ENCODE measurements around the gene CTNNBL1.

CTNNBL1 gene

DNA sequence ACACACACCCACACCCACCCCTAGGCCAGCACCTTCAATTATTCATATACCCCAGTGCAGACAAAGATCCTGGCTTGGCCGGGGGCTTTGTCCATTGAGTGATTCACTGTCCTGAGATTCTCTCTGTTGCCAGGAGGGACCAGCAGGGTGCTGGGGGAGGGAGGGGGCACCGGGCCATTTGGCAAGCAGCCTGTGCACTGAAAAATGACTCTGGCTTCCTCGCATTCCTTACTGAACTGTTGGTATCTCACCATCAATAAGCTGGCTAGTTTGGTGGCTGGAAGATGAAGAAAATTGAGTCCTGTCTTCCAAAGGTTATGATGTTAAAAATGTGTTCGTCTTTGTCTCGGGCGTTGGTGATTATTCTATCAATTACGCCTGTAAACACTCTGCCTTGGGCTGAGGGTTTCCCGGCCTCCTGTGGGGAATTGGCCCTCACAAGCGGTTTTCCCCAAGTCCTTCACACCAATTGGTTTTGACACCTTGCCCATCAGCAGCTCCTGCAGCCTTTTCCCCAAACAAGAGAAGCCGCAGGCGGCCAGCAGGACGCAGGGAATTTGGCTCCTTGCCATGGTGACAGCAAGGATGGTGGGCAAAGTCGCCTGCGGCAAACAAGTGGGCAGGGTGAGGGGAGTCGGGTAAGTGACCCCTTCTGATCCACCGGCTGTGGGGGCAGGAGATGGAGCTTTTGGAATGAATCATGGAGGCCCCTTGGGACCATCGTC, 214.0 kb downstream of the CTNNBL1 start:
- DNase-seq (ENCODE audit: insufficient read length, low spot score) = no peak
- no peak for FAIRE-seq
- TF ChIP-seq POU2F2 (IDR thresholded peaks at IDR 0.05; ENCODE audit: low read depth, low read length) (no peak), TAF1 (IDR thresholded peaks at IDR 0.05; ENCODE audit: low read depth, low read length) (no peak), POLR2A (IDR thresholded peaks at IDR 0.05; ENCODE audit: low read depth, low read length) (no peak), POLR2AphosphoS5 (IDR thresholded peaks at IDR 0.05; ENCODE audit: low read depth, low read length) (no peak), SPI1 (IDR thresholded peaks at IDR 0.05; ENCODE audit: low read depth, low read length) (no peak), PAX5 (IDR thresholded peaks at IDR 0.05; ENCODE audit: insufficient read depth, low read length, severe bottlenecking) (no peak)

GRCh38 chr20:37911261-37911660, 217.4 kb downstream of the CTNNBL1 start:
- DNase-seq (ENCODE audit: insufficient read length, low spot score) (no peak), FAIRE-seq (no peak)
- TF ChIP-seq SPI1 (IDR thresholded peaks at IDR 0.05; ENCODE audit: low read depth, low read length) = no peak
- TF ChIP-seq POU2F2 (IDR thresholded peaks at IDR 0.05; ENCODE audit: low read depth, low read length) = no peak
- no peak for TF ChIP-seq POLR2A (IDR thresholded peaks at IDR 0.05; ENCODE audit: low read depth, low read length)
- no peak for TF ChIP-seq PAX5 (IDR thresholded peaks at IDR 0.05; ENCODE audit: insufficient read depth, low read length, severe bottlenecking)
- no peak for TF ChIP-seq POLR2AphosphoS5 (IDR thresholded peaks at IDR 0.05; ENCODE audit: low read depth, low read length)
- no peak for TF ChIP-seq TAF1 (IDR thresholded peaks at IDR 0.05; ENCODE audit: low read depth, low read length)

GRCh38 chr20:37911838-37912281, 218.0 kb downstream of the CTNNBL1 start:
- FAIRE-seq = peak; percentile 5
- no peak for DNase-seq (ENCODE audit: insufficient read length, low spot score)
- 0 out of 2 replicates have a peak, but pooled peaks have one; percentile 15 for TF ChIP-seq SPI1 (IDR thresholded peaks at IDR 0.05; ENCODE audit: low read depth, low read length)
- no peak for TF ChIP-seq PAX5 (IDR thresholded peaks at IDR 0.05; ENCODE audit: insufficient read depth, low read length, severe bottlenecking)

DNA sequence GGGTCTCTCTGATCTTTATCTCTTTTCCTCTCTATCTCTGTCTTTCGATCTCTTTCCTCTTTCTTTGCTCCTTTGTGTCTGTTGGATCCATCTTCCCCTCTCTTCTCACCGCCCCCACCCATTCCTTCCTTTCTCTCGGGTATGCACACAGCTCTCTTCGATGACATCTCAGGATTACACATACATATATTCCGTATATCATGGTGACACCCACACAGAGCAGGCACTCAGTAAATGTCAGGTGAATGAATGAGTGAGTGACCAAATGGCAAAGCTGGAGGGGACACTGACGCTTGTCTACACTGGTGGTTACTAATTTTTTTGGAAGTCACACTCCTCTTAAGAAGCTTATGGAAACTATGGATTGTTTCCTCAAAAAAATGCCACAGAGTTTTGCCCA, 219.0 kb downstream of the CTNNBL1 start:
- TF ChIP-seq TAF1 (IDR thresholded peaks at IDR 0.05; ENCODE audit: low read depth, low read length) (no peak), SPI1 (IDR thresholded peaks at IDR 0.05; ENCODE audit: low read depth, low read length) (no peak), POU2F2 (IDR thresholded peaks at IDR 0.05; ENCODE audit: low read depth, low read length) (no peak), POLR2A (IDR thresholded peaks at IDR 0.05; ENCODE audit: low read depth, low read length) (no peak), POLR2AphosphoS5 (IDR thresholded peaks at IDR 0.05; ENCODE audit: low read depth, low read length) (no peak), PAX5 (IDR thresholded peaks at IDR 0.05; ENCODE audit: insufficient read depth, low read length, severe bottlenecking) (no peak)
- DNase-seq (ENCODE audit: insufficient read length, low spot score) (no peak), FAIRE-seq (no peak)

DNA sequence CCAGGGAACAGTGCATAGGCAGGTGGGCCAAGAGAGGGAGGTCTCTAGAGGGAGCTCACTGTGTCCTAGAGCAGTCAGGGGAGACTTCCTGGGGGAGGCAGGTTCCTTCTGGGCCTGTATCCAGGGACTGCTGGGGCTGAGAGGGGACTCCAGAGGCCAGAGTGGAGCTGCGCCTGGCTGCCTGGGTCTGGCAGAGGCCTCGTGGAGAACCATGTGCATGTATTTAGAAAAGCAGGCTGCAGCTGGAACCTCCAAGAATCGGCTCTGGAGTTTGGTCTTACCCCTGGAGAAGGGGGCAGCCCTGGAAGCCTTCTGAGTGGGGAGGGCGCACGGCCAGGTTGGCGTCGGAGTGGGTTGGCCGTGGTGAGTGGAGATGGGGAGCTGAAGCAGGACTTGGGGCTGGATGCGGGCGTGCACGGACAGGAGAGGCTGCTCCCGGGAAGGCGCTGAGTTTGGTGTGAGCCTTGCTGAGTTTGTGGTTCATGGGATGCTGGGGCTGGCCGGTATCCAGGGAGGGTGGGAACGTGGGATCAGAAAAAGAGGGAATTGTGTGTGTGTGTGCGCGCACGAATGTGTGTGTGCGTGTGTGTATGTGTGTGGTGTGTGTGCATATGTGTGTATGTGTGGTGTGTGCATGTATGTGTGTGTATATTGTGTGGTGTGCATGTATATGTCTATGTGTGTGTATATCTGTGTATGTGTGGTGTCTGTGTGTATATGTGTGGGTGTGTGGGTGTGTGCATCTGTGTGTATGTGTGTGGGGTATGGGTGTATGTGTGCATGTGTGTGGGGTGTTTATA, 219.9 kb downstream of the CTNNBL1 start:
- FAIRE-seq (peak; percentile 80), DNase-seq (ENCODE audit: insufficient read length, low spot score) (no peak)

DNA sequence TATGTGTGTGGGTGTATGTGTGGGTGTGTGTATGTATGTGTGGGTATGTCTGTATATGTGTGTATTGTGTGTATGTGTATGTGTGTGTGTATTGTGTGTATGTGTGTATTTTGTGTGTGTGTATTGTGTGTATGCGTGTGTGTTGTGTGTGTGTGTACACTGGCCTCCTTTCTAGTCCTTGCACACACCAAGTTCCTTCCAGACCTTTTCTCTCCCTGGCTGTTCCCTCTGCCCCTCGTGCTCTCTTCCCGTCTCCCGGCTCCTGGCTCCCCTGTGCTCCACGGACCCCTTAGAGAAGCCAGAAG, 220.5 kb downstream of the CTNNBL1 start:
- no peak for FAIRE-seq
- TF ChIP-seq PAX5 (IDR thresholded peaks at IDR 0.05; ENCODE audit: insufficient read depth, low read length, severe bottlenecking) (no peak), POLR2AphosphoS5 (IDR thresholded peaks at IDR 0.05; ENCODE audit: low read depth, low read length) (no peak), TAF1 (IDR thresholded peaks at IDR 0.05; ENCODE audit: low read depth, low read length) (no peak), POU2F2 (IDR thresholded peaks at IDR 0.05; ENCODE audit: low read depth, low read length) (no peak), POLR2A (IDR thresholded peaks at IDR 0.05; ENCODE audit: low read depth, low read length) (no peak), SPI1 (IDR thresholded peaks at IDR 0.05; ENCODE audit: low read depth, low read length) (no peak)
- no peak for DNase-seq (ENCODE audit: insufficient read length, low spot score)

More for the DNA sequence above, 219.9 kb downstream of the CTNNBL1 start:
- TF ChIP-seq PAX5 (IDR thresholded peaks at IDR 0.05; ENCODE audit: insufficient read depth, low read length, severe bottlenecking) = no peak
- TF ChIP-seq POU2F2 (IDR thresholded peaks at IDR 0.05; ENCODE audit: low read depth, low read length) = no peak
- no peak for TF ChIP-seq POLR2A (IDR thresholded peaks at IDR 0.05; ENCODE audit: low read depth, low read length)
- TF ChIP-seq POLR2AphosphoS5 (IDR thresholded peaks at IDR 0.05; ENCODE audit: low read depth, low read length) = no peak
- no peak for TF ChIP-seq SPI1 (IDR thresholded peaks at IDR 0.05; ENCODE audit: low read depth, low read length)
- no peak for TF ChIP-seq TAF1 (IDR thresholded peaks at IDR 0.05; ENCODE audit: low read depth, low read length)

DNA sequence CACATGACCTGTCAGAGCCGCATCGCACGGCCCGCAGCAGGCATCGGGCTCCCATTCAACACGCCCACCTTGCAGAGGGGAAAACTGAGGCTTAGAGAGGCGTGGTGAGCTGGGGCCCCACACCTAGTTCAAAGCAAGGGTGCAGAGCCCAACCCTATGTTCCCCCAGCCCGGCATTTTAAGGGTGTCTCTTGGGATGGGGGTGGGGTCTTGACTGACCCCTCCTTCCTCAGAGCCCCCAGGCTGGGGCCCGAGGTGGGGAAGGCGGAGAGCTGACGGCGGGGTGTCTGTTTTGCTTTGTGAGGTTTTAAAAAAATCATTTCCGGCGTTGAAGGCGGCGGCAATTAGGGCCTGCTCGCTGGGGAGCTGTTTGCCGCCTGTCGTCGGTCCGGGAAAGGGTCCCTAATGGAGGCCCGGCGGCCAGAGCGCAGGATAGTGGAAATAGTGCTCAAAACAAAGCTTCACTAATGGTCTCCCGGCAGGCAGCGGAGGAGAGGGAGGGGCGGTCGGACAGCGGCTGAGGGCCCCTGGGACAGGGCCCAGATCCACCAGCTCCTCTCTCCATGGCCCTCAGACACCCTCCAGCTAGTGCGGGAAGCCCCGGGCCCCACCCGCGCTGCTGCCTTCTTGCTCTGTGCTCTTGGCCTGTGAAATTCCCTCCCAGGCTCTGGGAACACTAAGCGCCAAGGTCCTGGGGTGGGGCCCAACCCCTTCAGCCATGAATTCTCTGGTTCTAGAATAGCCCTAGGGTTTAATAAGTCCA, 221.0 kb downstream of the CTNNBL1 start:
- no peak for DNase-seq (ENCODE audit: insufficient read length, low spot score)
- FAIRE-seq = no peak
- TF ChIP-seq POLR2A (IDR thresholded peaks at IDR 0.05; ENCODE audit: low read depth, low read length) (no peak), POLR2AphosphoS5 (IDR thresholded peaks at IDR 0.05; ENCODE audit: low read depth, low read length) (no peak), POU2F2 (IDR thresholded peaks at IDR 0.05; ENCODE audit: low read depth, low read length) (no peak), TAF1 (IDR thresholded peaks at IDR 0.05; ENCODE audit: low read depth, low read length) (no peak), PAX5 (IDR thresholded peaks at IDR 0.05; ENCODE audit: insufficient read depth, low read length, severe bottlenecking) (no peak), SPI1 (IDR thresholded peaks at IDR 0.05; ENCODE audit: low read depth, low read length) (no peak)

DNA sequence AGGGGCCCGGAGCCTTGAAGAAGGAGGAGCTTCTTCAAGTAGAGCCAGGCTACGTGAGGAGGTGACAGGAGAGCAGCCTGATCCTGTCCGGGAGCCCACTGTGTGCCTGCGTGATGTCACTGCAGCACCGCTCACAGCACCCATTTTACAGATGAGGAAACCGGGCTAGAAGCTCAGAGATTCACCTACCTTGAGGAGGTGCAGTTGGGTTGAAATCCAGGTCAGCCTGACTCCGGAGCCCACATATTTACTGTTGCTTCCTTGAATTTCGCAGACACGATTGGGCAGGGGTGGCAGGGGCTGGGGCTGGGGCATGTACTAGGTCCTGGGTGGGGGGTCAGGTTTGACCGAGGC, 221.6 kb downstream of the CTNNBL1 start:
- no peak for FAIRE-seq
- TF ChIP-seq POLR2A (IDR thresholded peaks at IDR 0.05; ENCODE audit: low read depth, low read length) = no peak
- no peak for TF ChIP-seq PAX5 (IDR thresholded peaks at IDR 0.05; ENCODE audit: insufficient read depth, low read length, severe bottlenecking)
- no peak for TF ChIP-seq POU2F2 (IDR thresholded peaks at IDR 0.05; ENCODE audit: low read depth, low read length)
- TF ChIP-seq SPI1 (IDR thresholded peaks at IDR 0.05; ENCODE audit: low read depth, low read length) = no peak
- TF ChIP-seq TAF1 (IDR thresholded peaks at IDR 0.05; ENCODE audit: low read depth, low read length) = no peak
- no peak for TF ChIP-seq POLR2AphosphoS5 (IDR thresholded peaks at IDR 0.05; ENCODE audit: low read depth, low read length)
- no peak for DNase-seq (ENCODE audit: insufficient read length, low spot score)
